Endodermal cell (in vitro differentiated cells): ENCODE results near the gene CLIC3. TPM values are rescaled to one million over a fixed set of nuclear protein-coding genes. Genes with fewer than 3 reads are reported as not detected.

Source experiments
- DNase-seq: peaks from one replicate; pipeline ENCODE4 v3.0.0-alpha.2; 2017
- H3K27ac ChIP-seq: 2 replicates; pipeline ENCODE4 v1.5.1; 2013; ENCODE audit warnings: mild to moderate bottlenecking, low read depth, low read length, moderate library complexity
- H3K27me3 ChIP-seq: 2 replicates; pipeline ENCODE4 v1.6.1; 2013; ENCODE audit warnings: mild to moderate bottlenecking, low read length, moderate library complexity; ENCODE audit not compliant: insufficient read depth, control insufficient read depth, poor library complexity, severe bottlenecking
- H3K36me3 ChIP-seq: 2 replicates; pipeline ENCODE4 v1.7.0; 2013; ENCODE audit warnings: mild to moderate bottlenecking, low read length, moderate library complexity; ENCODE audit not compliant: control insufficient read depth, insufficient read depth
- H3K4me1 ChIP-seq: one replicate; pipeline ENCODE4 v1.7.0; 2013; ENCODE audit warnings: low read length; ENCODE audit not compliant: control insufficient read depth, insufficient read depth
- H3K4me3 ChIP-seq: 2 replicates; pipeline ENCODE4 v1.5.1; 2013; ENCODE audit warnings: mild to moderate bottlenecking, low read length, moderate library complexity
- H3K9ac ChIP-seq: 2 replicates; pipeline ENCODE4 v1.6.1; 2013; ENCODE audit warnings: mild to moderate bottlenecking, low read length, moderate library complexity; ENCODE audit not compliant: poor library complexity, severe bottlenecking; ENCODE audit errors: extremely low read depth
- H3K9me3 ChIP-seq: 2 replicates; pipeline ENCODE4 v1.6.1; 2013; ENCODE audit warnings: mild to moderate bottlenecking, low read length, moderate library complexity; ENCODE audit not compliant: control insufficient read depth
- H3K27ac Mint-ChIP-seq: 2 replicates; pipeline ENCODE4 v1.8.0; 2020; ENCODE audit warnings: mixed read lengths
- H3K27me3 Mint-ChIP-seq: 2 replicates; pipeline ENCODE4 v1.8.0; 2021; ENCODE audit warnings: mild to moderate bottlenecking, mixed read lengths; ENCODE audit not compliant: insufficient read depth
- H3K36me3 Mint-ChIP-seq: 2 replicates; pipeline ENCODE4 v1.8.0; 2020; ENCODE audit warnings: low read depth, mixed read lengths
- H3K4me1 Mint-ChIP-seq: 2 replicates; pipeline ENCODE4 v1.8.0; 2020; ENCODE audit warnings: mixed read lengths
- H3K4me3 Mint-ChIP-seq: 2 replicates; pipeline ENCODE4 v1.8.0; 2020; ENCODE audit warnings: mild to moderate bottlenecking, moderate library complexity, mixed read lengths
- H3K9me3 Mint-ChIP-seq: 2 replicates; pipeline ENCODE4 v1.8.0; 2020; ENCODE audit warnings: mild to moderate bottlenecking, mixed read lengths
- WGBS, 2 experiments: methylation state at CpG; one replicate each; pipeline versions ENCODE4 v1.1.5 to v1.1.7; 2013; ENCODE audit warnings: missing lambda C conversion rate in 2 of 2, mixed read lengths in 1 of 2; ENCODE audit not compliant: insufficient coverage in 1 of 2, insufficient read length in 1 of 2; 5-methylcytosine and 5-hydroxymethylcytosine counted together
- total RNA-seq, 2 donors: library from RNA; stranded (reverse); fragmentation: NEBNext Ultra II Directional in 1 of 2; extraction: Animal tissue kit (Norgen Biotek cat#: 25700) in 1 of 2; gene quantifications; 2 replicates in 1 of 2; 3 replicates in 1 of 2; pipeline ENCODE4 v1.2.1, GENCODE V29; 2021
- TF ChIP-seq, protein P1 (sequence below): fragments of 200-600 bp; sonication (generic); conservative IDR thresholded peaks from 2 replicates; pipeline ENCODE4 v1.5.0; 2021; ENCODE audit warnings: antibody characterized with exemption, mild to moderate bottlenecking

Gene CLIC3
- total RNA-seq, 2 donors from 2014 or later: 0.46 TPM; not detected in 1

GRCh38 chr9:137017071-137017470 is 20.7 kb upstream of the CLIC3 start:
- peaks cover 1% of the 10 kb centered on the region for H3K9me3 Mint-ChIP-seq
- no peaks in the 10 kb centered on the region for H3K27me3 ChIP-seq
- no peaks in the 10 kb centered on the region for H3K4me1 ChIP-seq
- H3K4me3 ChIP-seq: no peak overlapping the region
- 93 to 96% methylated on average over 22 to 28 of the region's 28 CpGs for WGBS, 2 experiments
- no peak overlapping the region for H3K27ac ChIP-seq
- peaks cover 6% of the 10 kb centered on the region for H3K36me3 Mint-ChIP-seq
- no peaks in the 10 kb centered on the region for H3K9me3 ChIP-seq
- DNase-seq: no peak
- no peak overlapping the region for H3K9ac ChIP-seq
- no peaks in the 10 kb centered on the region for H3K36me3 ChIP-seq
- no peak overlapping the region for H3K27ac Mint-ChIP-seq
- no peaks in the 10 kb centered on the region for H3K27me3 Mint-ChIP-seq
- TF ChIP-seq, protein P1, sequence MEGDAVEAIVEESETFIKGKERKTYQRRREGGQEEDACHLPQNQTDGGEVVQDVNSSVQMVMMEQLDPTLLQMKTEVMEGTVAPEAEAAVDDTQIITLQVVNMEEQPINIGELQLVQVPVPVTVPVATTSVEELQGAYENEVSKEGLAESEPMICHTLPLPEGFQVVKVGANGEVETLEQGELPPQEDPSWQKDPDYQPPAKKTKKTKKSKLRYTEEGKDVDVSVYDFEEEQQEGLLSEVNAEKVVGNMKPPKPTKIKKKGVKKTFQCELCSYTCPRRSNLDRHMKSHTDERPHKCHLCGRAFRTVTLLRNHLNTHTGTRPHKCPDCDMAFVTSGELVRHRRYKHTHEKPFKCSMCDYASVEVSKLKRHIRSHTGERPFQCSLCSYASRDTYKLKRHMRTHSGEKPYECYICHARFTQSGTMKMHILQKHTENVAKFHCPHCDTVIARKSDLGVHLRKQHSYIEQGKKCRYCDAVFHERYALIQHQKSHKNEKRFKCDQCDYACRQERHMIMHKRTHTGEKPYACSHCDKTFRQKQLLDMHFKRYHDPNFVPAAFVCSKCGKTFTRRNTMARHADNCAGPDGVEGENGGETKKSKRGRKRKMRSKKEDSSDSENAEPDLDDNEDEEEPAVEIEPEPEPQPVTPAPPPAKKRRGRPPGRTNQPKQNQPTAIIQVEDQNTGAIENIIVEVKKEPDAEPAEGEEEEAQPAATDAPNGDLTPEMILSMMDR: no peak
- no peaks in the 10 kb centered on the region for H3K4me1 Mint-ChIP-seq
- H3K4me3 Mint-ChIP-seq: no peak overlapping the region

GRCh38 chr9:137016436-137016835 is 20.1 kb upstream of the CLIC3 start:
- no peak for DNase-seq
- H3K4me3 ChIP-seq: no peak overlapping the region
- WGBS, 2 experiments: 92 to 93% methylated on average over 11 to 16 of the region's 16 CpGs
- H3K36me3 Mint-ChIP-seq: peaks cover 6% of the 10 kb centered on the region
- TF ChIP-seq, protein P1: no peak
- H3K9me3 ChIP-seq: no peaks in the 10 kb centered on the region
- H3K9me3 Mint-ChIP-seq: peaks cover 1% of the 10 kb centered on the region
- no peak overlapping the region for H3K4me3 Mint-ChIP-seq
- no peak overlapping the region for H3K27ac ChIP-seq
- H3K9ac ChIP-seq: no peak overlapping the region
- no peak overlapping the region for H3K27ac Mint-ChIP-seq
- H3K27me3 ChIP-seq: no peaks in the 10 kb centered on the region
- no peaks in the 10 kb centered on the region for H3K4me1 Mint-ChIP-seq
- no peaks in the 10 kb centered on the region for H3K4me1 ChIP-seq
- no peaks in the 10 kb centered on the region for H3K36me3 ChIP-seq
- no peaks in the 10 kb centered on the region for H3K27me3 Mint-ChIP-seq

DNA sequence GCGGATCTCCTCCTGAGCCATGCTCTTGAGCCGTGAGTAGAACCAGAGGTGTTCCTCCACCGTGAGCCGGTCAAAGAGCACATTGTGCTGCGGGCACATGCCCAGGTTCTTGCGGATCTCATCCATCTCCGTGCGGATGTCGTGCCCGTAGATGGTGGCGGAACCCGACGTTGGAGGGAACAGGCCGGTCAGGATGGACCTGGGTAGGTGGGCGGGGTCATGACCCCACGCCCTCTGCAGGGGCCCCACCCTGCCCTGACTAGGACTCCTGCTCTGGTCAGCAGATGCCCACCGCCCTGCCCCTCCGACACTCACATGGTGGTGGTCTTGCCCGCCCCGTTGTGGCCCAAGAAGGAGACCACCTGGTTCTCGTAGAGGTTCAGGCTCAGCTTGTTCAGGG is 19.6 kb upstream of the CLIC3 start:
- Mint-ChIP-seq H3K27me3 (no peaks in the 10 kb centered on the region), H3K4me1 (no peaks in the 10 kb centered on the region), H3K4me3 (no peak overlapping the region), H3K9me3 (peaks cover 1% of the 10 kb centered on the region), H3K27ac (no peak overlapping the region), H3K36me3 (peaks cover 6% of the 10 kb centered on the region)
- Histone ChIP-seq H3K36me3 (no peaks in the 10 kb centered on the region), H3K4me1 (no peaks in the 10 kb centered on the region), H3K9me3 (no peaks in the 10 kb centered on the region), H3K27ac (no peak overlapping the region), H3K9ac (no peak overlapping the region), H3K27me3 (no peaks in the 10 kb centered on the region), H3K4me3 (no peak overlapping the region)
- DNase-seq: no peak
- WGBS, 2 experiments: 96 to 97% methylated on average over 13 to 21 of the region's 21 CpGs
- TF ChIP-seq, protein P1: no peak
